H1 (cell line): Measurements from ENCODE around the gene AIDA.

Experiments
- ATF2 ChIP-seq: IDR thresholded peaks from 2 replicates; pipeline ENCODE4 v1.6.1; 2012; ENCODE audit warnings: low read length, inconsistent platforms
- CHD2 ChIP-seq: IDR thresholded peaks from 2 replicates; pipeline ENCODE4 v1.6.1; 2012; ENCODE audit warnings: low read length, improper control_type of control experiment
- CTBP2 ChIP-seq: IDR thresholded peaks from 2 replicates; pipeline ENCODE4 v1.7.0; 2011; ENCODE audit warnings: borderline replicate concordance, mild to moderate bottlenecking, moderate library complexity, mixed read lengths, low read length; ENCODE audit not compliant: insufficient read depth, insufficient read length
- CTCF ChIP-seq, 3 experiments: IDR thresholded peaks; 1 replicate in 2 of 3; 2 replicates in 1 of 3; pipeline versions ENCODE4 v1.5.1 to v1.6.1; 2011; ENCODE audit warnings: low read length in 3 of 3, mild to moderate bottlenecking in 3 of 3, inconsistent platforms in 2 of 3, low read depth in 1 of 3, moderate library complexity in 1 of 3; ENCODE audit not compliant: insufficient read depth in 1 of 3; ENCODE audit errors: control extremely low read depth in 1 of 3
- EP300 ChIP-seq, 2 experiments: IDR thresholded peaks; 1 replicate in 1 of 2; 2 replicates in 1 of 2; pipeline ENCODE4 v1.6.1; 2011 to 2012; ENCODE audit warnings: low read depth in 2 of 2, low read length in 2 of 2, mild to moderate bottlenecking in 2 of 2, borderline replicate concordance in 1 of 2, inconsistent platforms in 1 of 2, moderate library complexity in 1 of 2
- GABPA ChIP-seq: IDR thresholded peaks from 2 replicates; pipeline ENCODE4 v1.6.1; 2011; ENCODE audit warnings: mild to moderate bottlenecking, low read length, moderate library complexity, borderline replicate concordance; ENCODE audit not compliant: insufficient read depth
- HDAC2 ChIP-seq, 2 experiments: fragments of 300-600 bp in 1 of 2; sonication (generic) in 1 of 2; IDR thresholded peaks; 2 replicates each; pipeline ENCODE4 v1.6.1; 2011 to 2012; ENCODE audit warnings: low read depth in 2 of 2, low read length in 2 of 2, mild to moderate bottlenecking in 2 of 2, moderate library complexity in 2 of 2, borderline replicate concordance in 1 of 2, inconsistent platforms in 1 of 2
- KDM1A ChIP-seq: fragments of 200-600, 300-600 bp; sonication (generic); IDR thresholded peaks from 2 replicates; pipeline ENCODE4 v1.7.1; 2016; ENCODE audit warnings: mild to moderate bottlenecking, low read length, borderline replicate concordance
- MAX ChIP-seq: IDR thresholded peaks from 2 replicates; pipeline ENCODE4 v1.6.1; 2012; ENCODE audit warnings: inconsistent platforms
- PHF8 ChIP-seq: fragments of 200-600 bp; sonication (generic); conservative IDR thresholded peaks from 2 replicates; pipeline ENCODE4 v1.7.1; 2012; ENCODE audit warnings: low read depth, mild to moderate bottlenecking, inconsistent platforms, low read length, moderate library complexity
- POLR2A ChIP-seq, 2 experiments: IDR thresholded peaks; 1 replicate in 1 of 2; 2 replicates in 1 of 2; pipeline ENCODE4 v1.6.1; 2011; ENCODE audit warnings: low read depth in 2 of 2, low read length in 2 of 2, mild to moderate bottlenecking in 2 of 2; ENCODE audit errors: control extremely low read depth in 1 of 2
- TAF7 ChIP-seq: optimal IDR thresholded peaks from 2 replicates; pipeline ENCODE3; 2011; ENCODE audit warnings: low read depth, mild to moderate bottlenecking, inconsistent platforms, low read length, moderate library complexity, borderline replicate concordance
- ZNF274 ChIP-seq: IDR thresholded peaks from 2 replicates; pipeline ENCODE4 v1.7.0; 2012; ENCODE audit warnings: low read length, borderline replicate concordance; ENCODE audit errors: extremely low read depth

- no peak for TF ChIP-seq TAF7
- no peak for TF ChIP-seq EP300 (IDR thresholded peaks at IDR 0.05; ENCODE audit: borderline replicate concordance in 1 of 2, low read depth in 2 of 2, low read length in 2 of 2)
- no peak for TF ChIP-seq MAX
- no peak for TF ChIP-seq CHD2
- TF ChIP-seq ZNF274, result no peak
- no peak for TF ChIP-seq CTCF (IDR thresholded peaks at IDR 0.05; ENCODE audit: control extremely low read depth in 1 of 3, insufficient read depth in 1 of 3, low read depth in 1 of 3, low read length in 3 of 3)
- TF ChIP-seq KDM1A, result no peak
- no peak for TF ChIP-seq HDAC2 (IDR thresholded peaks at IDR 0.05; ENCODE audit: borderline replicate concordance in 1 of 2, low read depth in 2 of 2, low read length in 2 of 2)
- no peak for TF ChIP-seq GABPA
- TF ChIP-seq ATF2, result no peak
- TF ChIP-seq PHF8, result no peak
- TF ChIP-seq CTBP2, result no peak
- no peak for TF ChIP-seq POLR2A (IDR thresholded peaks at IDR 0.05; ENCODE audit: control extremely low read depth in 1 of 2, low read depth in 2 of 2, low read length in 2 of 2)
Measured at GRCh38 chr1:222665964-222666363, 46.3 kb downstream of the AIDA start.
